ENCODE results near the gene TSPAN5.
"Not testable (repeated sequence)": the region's sequence is repeated elsewhere in the genome, so short reads cannot be mapped to it uniquely, and the experiment has no call there.

The TSPAN5 gene

GRCh38 chr4:98496152-98496845 is 162.1 kb downstream of the TSPAN5 start:
- DNase-seq (ENCODE audit: low read depth in 2 of 2): no peak

- no peak for DNase-seq (ENCODE audit: low read depth in 2 of 2)
These were observed 165.1 kb downstream of the TSPAN5 start for GRCh38 chr4:98493296-98493695.

- DNase-seq (ENCODE audit: low read depth in 2 of 2): no peak
These were observed 166.4 kb downstream of the TSPAN5 start for GRCh38 chr4:98491899-98492559.

- no peak for DNase-seq (ENCODE audit: low read depth in 2 of 2)
These were observed 168.2 kb downstream of the TSPAN5 start for GRCh38 chr4:98490251-98490650.

- DNase-seq (ENCODE audit: low read depth in 2 of 2): peak in 1 of 2 donors; percentile 18
These were observed 172.5 kb downstream of the TSPAN5 start for GRCh38 chr4:98485816-98486345.

GRCh38 chr4:98484031-98484430 is 174.4 kb downstream of the TSPAN5 start:
- DNase-seq (ENCODE audit: low read depth in 2 of 2): no peak

- peak; percentile 18 to 22 for DNase-seq (ENCODE audit: low read depth in 2 of 2)
These were observed 175.3 kb downstream of the TSPAN5 start for GRCh38 chr4:98482847-98483806.

GRCh38 chr4:98482503-98482846 is 175.9 kb downstream of the TSPAN5 start:
- no peak for DNase-seq (ENCODE audit: low read depth in 2 of 2)

GRCh38 chr4:98481167-98481566 is 177.2 kb downstream of the TSPAN5 start:
- no peak for DNase-seq (ENCODE audit: low read depth in 2 of 2)

GRCh38 chr4:98480535-98480934 is 177.9 kb downstream of the TSPAN5 start:
- DNase-seq (ENCODE audit: low read depth in 2 of 2): no peak

GRCh38 chr4:98479590-98479989 is 178.8 kb downstream of the TSPAN5 start:
- DNase-seq (ENCODE audit: low read depth in 2 of 2): not testable (repeated sequence)

- DNase-seq (ENCODE audit: low read depth in 2 of 2): no peak
These were observed 181.5 kb downstream of the TSPAN5 start for GRCh38 chr4:98476891-98477290.

GRCh38 chr4:98474408-98474844 is 184.0 kb downstream of the TSPAN5 start:
- DNase-seq (ENCODE audit: low read depth in 2 of 2): no peak

GRCh38 chr4:98473046-98473445 is 185.4 kb downstream of the TSPAN5 start:
- DNase-seq (ENCODE audit: low read depth in 2 of 2): no peak

- DNase-seq (ENCODE audit: low read depth in 2 of 2): no peak
These were observed 187.6 kb downstream of the TSPAN5 start for GRCh38 chr4:98470831-98471230.

GRCh38 chr4:98470366-98470765 is 188.0 kb downstream of the TSPAN5 start:
- DNase-seq (ENCODE audit: low read depth in 2 of 2): no peak

GRCh38 chr4:98469771-98470170 is 188.6 kb downstream of the TSPAN5 start:
- DNase-seq (ENCODE audit: low read depth in 2 of 2): no peak

- no peak for DNase-seq (ENCODE audit: low read depth in 2 of 2)
These were observed 189.7 kb downstream of the TSPAN5 start for GRCh38 chr4:98468709-98469108.

GRCh38 chr4:98467627-98468072 is 190.8 kb downstream of the TSPAN5 start:
- DNase-seq (ENCODE audit: low read depth in 2 of 2): peak; percentile 37 to 60

- DNase-seq (ENCODE audit: low read depth in 2 of 2): no peak
These were observed 191.4 kb downstream of the TSPAN5 start for GRCh38 chr4:98466868-98467599.

GRCh38 chr4:98462487-98462886 is 195.9 kb downstream of the TSPAN5 start:
- no peak for DNase-seq (ENCODE audit: low read depth in 2 of 2)

All from activated CD4-positive, alpha-beta T cell treated with anti-CD3 and anti-CD28 coated beads for 24 hours (primary cell).